Activated effector memory CD4-positive, alpha-beta T cell treated with Interleukin-2 at 50 U/mL for 16 hours (primary cell): ENCODE measurements around the gene TRAPPC3.

Experiments
- DNase-seq: peaks from one replicate; pipeline ENCODE4 v3.0.0-alpha.2; 2020

TRAPPC3 gene

GRCh38 chr1:36151134-36151844 lies 2.0 kb upstream of the TRAPPC3 start:
- no peak for DNase-seq

GRCh38 chr1:36150296-36151133 lies 1.2 kb upstream of the TRAPPC3 start:
- peak; percentile 67 for DNase-seq

GRCh38 chr1:36149973-36150295 lies 648 bp upstream of the TRAPPC3 start:
- no peak for DNase-seq

GRCh38 chr1:36148821-36149236 lies 457 bp downstream of the TRAPPC3 start:
- no peak for DNase-seq

GRCh38 chr1:36144413-36144812 lies 4.9 kb downstream of the TRAPPC3 start:
- DNase-seq, result no peak

DNA sequence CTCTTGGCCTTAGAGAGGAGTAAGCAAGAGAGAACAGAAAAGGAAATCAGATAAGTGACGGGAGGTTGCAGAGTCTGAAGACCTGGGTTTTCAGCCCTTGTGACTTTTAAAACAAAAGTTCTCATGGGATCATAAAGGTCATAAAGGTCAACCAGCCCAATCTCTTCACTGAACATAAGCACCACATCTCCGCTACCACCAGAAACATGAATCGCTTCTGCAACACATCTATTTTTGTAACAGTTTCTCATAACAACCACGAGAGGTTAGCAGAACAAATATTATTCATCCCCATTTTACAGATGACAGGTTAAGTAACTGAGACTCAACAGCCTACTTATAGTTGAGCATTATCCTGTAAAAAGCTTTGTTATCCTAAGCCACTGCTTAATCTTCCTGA lies 5.9 kb downstream of the TRAPPC3 start:
- no peak for DNase-seq

DNA sequence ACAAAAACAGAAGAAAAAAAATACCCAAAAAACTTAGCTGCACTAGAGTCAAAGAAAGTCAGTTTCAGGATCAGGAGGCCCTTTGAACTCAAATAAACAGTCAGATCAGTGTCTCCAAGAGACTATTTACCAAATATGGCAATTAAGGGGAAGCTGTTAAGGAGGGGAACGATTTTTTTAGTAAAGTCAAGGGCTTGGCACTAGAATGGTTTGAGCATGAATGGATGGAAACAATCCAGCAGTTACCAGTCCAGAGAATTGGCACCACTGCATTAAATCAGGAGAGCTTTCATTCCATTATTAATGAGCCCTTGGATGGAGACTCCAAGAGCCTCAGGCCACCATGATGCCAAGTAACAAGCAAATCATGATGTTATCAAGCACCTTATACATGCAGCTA lies 7.2 kb downstream of the TRAPPC3 start:
- DNase-seq, result no peak

- no peak for DNase-seq
Measured at GRCh38 chr1:36139521-36139920, 9.8 kb downstream of the TRAPPC3 start.

GRCh38 chr1:36137776-36138175 lies 11.5 kb downstream of the TRAPPC3 start:
- DNase-seq, result no peak

DNA sequence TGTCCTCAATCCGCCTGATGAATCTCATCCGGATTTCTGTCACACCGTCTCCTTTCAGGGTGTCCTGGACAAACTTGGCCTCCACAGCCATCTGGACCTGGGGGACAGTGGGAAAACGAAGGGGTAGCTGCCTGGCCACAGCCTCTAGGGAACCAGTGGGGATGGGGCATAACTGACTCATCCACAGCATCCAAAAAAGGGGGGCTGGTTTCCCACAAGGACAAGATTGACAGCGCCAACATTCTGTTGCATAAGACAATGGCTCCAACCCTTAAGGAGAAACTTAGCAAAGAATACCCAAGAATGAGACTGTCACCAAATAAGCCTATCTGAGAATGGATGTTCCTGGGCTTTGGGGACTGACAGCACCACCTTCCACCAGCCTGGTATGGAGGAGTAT lies 12.1 kb downstream of the TRAPPC3 start:
- DNase-seq, result no peak

DNA sequence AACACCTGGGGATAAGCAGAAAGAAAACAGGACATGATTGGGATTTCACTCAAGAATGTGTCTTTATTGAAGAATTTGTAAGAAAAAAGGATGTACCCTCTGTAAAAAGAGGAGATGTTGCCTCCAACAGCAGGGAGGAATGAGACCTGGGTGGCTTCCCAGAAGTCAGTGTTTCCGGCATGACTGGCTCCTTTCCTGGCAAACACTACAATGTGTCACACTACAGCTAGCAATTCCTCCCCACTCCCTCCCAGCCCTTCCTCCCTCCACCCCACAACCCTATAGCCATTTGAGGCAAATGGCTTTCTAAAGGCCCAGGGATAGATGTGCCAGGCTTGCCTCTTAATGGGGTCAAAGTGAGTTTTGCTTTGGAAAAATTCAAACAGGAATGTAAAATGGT lies 12.8 kb downstream of the TRAPPC3 start:
- no peak for DNase-seq

GRCh38 chr1:36135796-36136195 lies 13.5 kb downstream of the TRAPPC3 start:
- DNase-seq, result no peak

GRCh38 chr1:36135330-36135667 lies 14.0 kb downstream of the TRAPPC3 start:
- DNase-seq, result no peak

DNA sequence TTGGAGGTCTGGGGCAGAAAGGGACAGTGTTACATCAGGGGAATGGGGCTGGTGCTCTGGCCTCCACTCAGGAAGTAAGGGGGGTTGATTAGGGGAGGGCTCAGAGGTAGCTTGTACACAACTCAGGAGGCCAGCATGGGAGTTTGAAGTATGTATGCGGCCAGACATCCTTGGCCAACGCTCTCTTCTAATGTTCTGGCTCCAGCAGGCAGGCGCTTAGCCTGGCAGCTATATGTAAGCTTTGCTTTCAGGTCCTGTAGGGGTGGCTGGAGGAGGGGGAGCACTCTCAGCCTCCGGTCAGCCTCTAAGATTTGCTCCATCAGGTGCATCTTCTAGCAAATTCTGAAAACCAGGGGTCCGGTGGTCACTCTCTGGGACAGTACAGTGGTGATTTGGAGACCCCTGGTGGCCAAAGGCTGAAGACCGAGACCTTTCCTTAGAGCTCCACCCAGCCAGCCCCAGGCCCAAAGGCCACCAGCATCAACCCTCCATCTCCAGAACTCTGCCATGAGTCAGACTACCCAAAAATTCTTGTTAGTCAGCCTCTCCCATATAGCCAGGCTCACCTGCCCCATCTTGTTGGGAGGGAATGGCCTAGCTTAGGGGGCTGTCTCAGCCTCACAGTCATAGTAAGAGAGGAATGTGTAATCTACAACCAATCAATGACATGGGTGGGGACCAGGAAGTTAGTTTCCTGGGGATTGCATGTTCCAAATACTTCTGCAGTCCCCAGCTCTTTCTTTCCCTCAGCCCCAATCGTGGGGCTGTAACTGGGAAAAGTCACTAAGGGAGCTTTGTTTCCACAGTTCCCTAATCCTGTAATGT lies 14.6 kb downstream of the TRAPPC3 start:
- no peak for DNase-seq

DNA sequence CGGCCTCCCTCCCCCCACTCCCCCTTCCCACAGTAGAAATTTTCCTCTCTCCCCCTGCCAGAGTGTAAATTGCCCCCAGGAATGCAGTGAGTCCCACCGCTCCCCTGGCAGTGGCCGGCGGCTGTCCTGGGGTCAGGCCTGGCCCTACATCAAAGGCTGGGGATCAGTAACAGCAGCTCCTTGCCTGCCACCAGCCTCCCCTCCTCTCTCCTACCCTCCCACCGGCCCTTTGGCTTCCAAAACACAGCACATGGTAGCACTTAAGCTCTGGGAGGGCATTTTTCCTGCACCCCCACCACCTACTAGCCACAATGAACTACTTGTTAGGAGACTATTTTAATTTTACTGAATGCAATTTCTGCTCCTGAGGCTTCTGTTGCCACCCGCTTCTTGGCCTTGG lies 15.3 kb downstream of the TRAPPC3 start:
- DNase-seq, result no peak

DNA sequence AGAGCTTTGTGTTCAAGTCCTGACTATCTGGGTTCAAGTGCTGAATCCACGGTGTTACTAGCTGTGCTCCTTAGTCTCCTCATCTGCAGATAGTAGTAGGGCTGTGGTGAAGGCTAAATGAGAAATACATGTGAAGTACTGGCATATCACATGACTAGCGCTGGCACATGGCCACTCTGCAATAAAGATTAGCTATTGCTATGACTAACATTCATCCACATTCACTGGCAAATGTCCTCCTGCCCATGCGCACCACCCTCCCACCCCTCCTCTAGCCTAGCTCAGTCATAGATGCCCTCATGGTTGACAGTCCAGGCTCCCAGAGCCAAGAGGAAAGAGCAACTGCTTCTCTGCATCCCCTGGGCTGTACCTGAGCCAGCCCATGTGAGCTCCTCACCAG lies 15.8 kb downstream of the TRAPPC3 start:
- DNase-seq, result no peak

- no peak for DNase-seq
Measured at GRCh38 chr1:36132029-36132428, 17.3 kb downstream of the TRAPPC3 start.

- DNase-seq, result no peak
Measured at GRCh38 chr1:36128905-36129206, 20.4 kb downstream of the TRAPPC3 start.

- DNase-seq, result no peak
Measured at GRCh38 chr1:36128126-36128904, 21.0 kb downstream of the TRAPPC3 start.

- no peak for DNase-seq
Measured at GRCh38 chr1:36126797-36127500, 22.3 kb downstream of the TRAPPC3 start.

DNA sequence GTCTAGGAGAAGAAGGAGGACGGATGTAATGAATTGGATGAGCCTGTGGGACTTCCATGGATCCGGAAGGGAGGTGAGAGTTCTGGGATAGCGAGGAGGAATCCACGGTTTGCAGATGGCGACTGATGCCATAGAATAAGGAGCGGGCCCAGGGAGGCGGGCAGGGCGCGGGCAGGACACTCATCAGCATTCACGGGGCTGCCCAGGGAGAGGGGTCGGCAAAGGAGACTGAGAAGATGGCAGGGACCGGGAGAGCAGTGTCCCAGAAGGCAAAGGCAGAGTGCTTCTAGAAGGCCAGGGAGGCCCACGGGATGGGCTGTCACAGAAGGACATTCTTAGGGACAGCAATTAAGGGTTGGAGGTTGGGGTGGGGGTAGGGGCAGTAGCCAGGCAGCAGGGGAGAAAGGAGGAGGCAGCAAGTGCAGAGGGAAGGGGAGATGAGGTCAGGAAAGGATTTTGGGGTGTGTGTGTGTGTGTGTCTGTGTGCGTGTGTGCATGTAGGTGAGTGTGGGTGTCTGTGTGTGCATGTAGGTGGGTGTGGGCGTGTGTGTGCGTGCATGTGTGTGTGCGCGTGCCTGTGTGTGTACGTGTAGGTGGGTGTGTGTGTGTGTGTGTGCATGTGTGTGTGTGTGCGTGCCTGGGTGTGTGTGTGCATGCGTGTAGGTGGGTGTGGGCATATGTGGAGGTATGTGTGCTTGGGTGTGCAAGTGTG lies 23.1 kb downstream of the TRAPPC3 start:
- no peak for DNase-seq
